Vagina (tissue), 2 donors: Measurements from ENCODE around the gene ANKLE1.

Source experiments
- POLR2A ChIP-seq, 2 donors: fragments of 450-650 bp; IDR thresholded peaks; one replicate each; pipeline ENCODE4 v1.6.1; 2017; ENCODE audit warnings: antibody characterized with exemption in 2 of 2, mild to moderate bottlenecking in 2 of 2, moderate library complexity in 2 of 2
- TF ChIP-seq, protein P1 (sequence below), 3 experiments: fragments of 450-650 bp in 2 of 3; fragments of 200-600 bp in 1 of 3; sonication (generic) in 1 of 3; IDR thresholded peaks; one replicate each; pipeline ENCODE4 v1.5.1; 2017 to 2019; ENCODE audit warnings: antibody characterized with exemption in 3 of 3, mild to moderate bottlenecking in 2 of 3, moderate library complexity in 2 of 3

DNA sequence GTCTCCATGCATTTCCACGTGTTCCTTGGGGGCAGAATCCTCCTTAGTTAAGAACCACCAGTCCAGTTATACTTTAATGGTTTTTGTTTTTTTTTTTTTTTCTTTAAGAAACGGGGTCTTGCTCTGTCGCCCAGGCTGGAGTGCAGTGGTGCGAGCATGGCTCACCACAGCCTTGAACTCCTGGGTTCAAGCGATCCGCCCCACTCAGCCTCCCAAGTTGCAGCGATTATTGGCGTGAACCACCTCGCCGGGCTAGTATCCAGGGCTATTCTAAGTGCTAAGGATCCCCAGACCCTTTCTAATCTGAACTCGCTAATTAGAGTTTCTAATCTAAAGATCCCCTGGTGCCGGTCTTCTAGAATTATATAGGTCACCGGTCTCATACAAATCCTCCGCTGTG is 11.9 kb downstream of the ANKLE1 start:
- TF ChIP-seq, protein P1, sequence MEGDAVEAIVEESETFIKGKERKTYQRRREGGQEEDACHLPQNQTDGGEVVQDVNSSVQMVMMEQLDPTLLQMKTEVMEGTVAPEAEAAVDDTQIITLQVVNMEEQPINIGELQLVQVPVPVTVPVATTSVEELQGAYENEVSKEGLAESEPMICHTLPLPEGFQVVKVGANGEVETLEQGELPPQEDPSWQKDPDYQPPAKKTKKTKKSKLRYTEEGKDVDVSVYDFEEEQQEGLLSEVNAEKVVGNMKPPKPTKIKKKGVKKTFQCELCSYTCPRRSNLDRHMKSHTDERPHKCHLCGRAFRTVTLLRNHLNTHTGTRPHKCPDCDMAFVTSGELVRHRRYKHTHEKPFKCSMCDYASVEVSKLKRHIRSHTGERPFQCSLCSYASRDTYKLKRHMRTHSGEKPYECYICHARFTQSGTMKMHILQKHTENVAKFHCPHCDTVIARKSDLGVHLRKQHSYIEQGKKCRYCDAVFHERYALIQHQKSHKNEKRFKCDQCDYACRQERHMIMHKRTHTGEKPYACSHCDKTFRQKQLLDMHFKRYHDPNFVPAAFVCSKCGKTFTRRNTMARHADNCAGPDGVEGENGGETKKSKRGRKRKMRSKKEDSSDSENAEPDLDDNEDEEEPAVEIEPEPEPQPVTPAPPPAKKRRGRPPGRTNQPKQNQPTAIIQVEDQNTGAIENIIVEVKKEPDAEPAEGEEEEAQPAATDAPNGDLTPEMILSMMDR (IDR thresholded peaks at IDR 0.05) = no peak
- no peak for TF ChIP-seq POLR2A (IDR thresholded peaks at IDR 0.05)
